GM12878 (cell line): Measurements from ENCODE around the gene CRYL1. TPM values are rescaled to one million over a fixed set of nuclear protein-coding genes. Genes with fewer than 3 reads are reported as not detected.

Experiments
- ATAC-seq: fragments of 200-7000 bp; cut with Tn5 transposase; 3 replicates; pipeline ENCODE4 v1.9.1; 2020; ENCODE audit warnings: mild to moderate bottlenecking, moderate library complexity
- BruUV-seq: library from RNA; stranded (reverse); fragments of 400-500 nt; replicated peaks from 2 replicates; lab custom pipeline; 2021; lab: Mats Ljungman, UMichigan
- CTCF ChIA-PET: fragments of 300-600 bp; sonication (Branson Sonifier 250); formaldehyde crosslinking; extraction: SDS; loops from one replicate; lab custom pipeline; 2021; ENCODE audit warnings: inconsistent platforms; lab: Yijun Ruan, JAX
- POLR2A ChIA-PET: fragments of 350-600 bp; formaldehyde crosslinking; extraction: SDS; loops from one replicate; lab custom pipeline; 2021; ENCODE audit warnings: inconsistent platforms; lab: Charles Lee
- RAD21 ChIA-PET: fragments of 300-600 bp; sonication (Branson Sonifier 250); formaldehyde crosslinking; loops from one replicate; lab custom pipeline; 2023; ENCODE audit warnings: antibody characterized with exemption; ENCODE audit not compliant: unreplicated experiment; lab: Charles Lee
- SMC1A ChIA-PET: fragments of 300-600 bp; sonication (Branson Sonifier 250); formaldehyde crosslinking; loops from one replicate; lab custom pipeline; 2023; ENCODE audit not compliant: unreplicated experiment, uncharacterized antibody; lab: Charles Lee
- DNase-seq: peaks from one replicate; pipeline ENCODE4 v3.0.0-alpha.2; 2011; ENCODE audit warnings: low read depth, low spot score
- FAIRE-seq: peaks from 3 replicates; lab custom pipeline; 2011; peaks lifted over from hg19 to GRCh38; lab: Jason Lieb, UNC
- H2AFZ ChIP-seq: 2 replicates; pipeline ENCODE4 v1.6.0; 2011; ENCODE audit warnings: low read depth, low read length, control low read depth; ENCODE audit not compliant: control insufficient read depth
- H3K27ac ChIP-seq: 2 replicates; pipeline ENCODE4 v1.5.1; 2011; ENCODE audit warnings: control low read depth; ENCODE audit not compliant: control insufficient read depth, insufficient read depth
- H3K27me3 ChIP-seq, 2 experiments: replicated peaks in 1 of 2; 2 replicates each; pipeline versions ENCODE4 v1.6.0 to v1.6.1; 2011; ENCODE audit warnings: low read length in 1 of 2; ENCODE audit not compliant: control insufficient read depth in 2 of 2, insufficient read depth in 2 of 2
- H3K36me3 ChIP-seq, 2 experiments: 2 replicates each; pipeline ENCODE4 v1.5.1; 2011; ENCODE audit warnings: low read length in 1 of 2; ENCODE audit not compliant: control insufficient read depth in 2 of 2, insufficient read depth in 2 of 2
- H3K4me1 ChIP-seq: 2 replicates; pipeline ENCODE4 v1.6.1; 2011; ENCODE audit warnings: mild to moderate bottlenecking, low read length, moderate library complexity, mixed read lengths; ENCODE audit not compliant: control insufficient read depth, insufficient read depth
- H3K4me2 ChIP-seq: 2 replicates; pipeline ENCODE4 v1.6.0; 2011; ENCODE audit warnings: control low read depth; ENCODE audit not compliant: control insufficient read depth, insufficient read depth
- H3K4me3 ChIP-seq: fragments of 200-600 bp; sonication (generic); 2 replicates; pipeline ENCODE4 v1.5.1; 2016
- H3K79me2 ChIP-seq: 2 replicates; pipeline ENCODE4 v1.6.0; 2011; ENCODE audit warnings: low read length; ENCODE audit not compliant: control insufficient read depth, insufficient read depth
- H3K9ac ChIP-seq: 2 replicates; pipeline ENCODE4 v1.8.0; 2011; ENCODE audit warnings: low read length, control low read depth, mixed read lengths; ENCODE audit not compliant: control insufficient read depth, insufficient read depth
- H3K9me3 ChIP-seq: replicated peaks from 3 replicates; pipeline ENCODE4 v1.5.1; 2011; ENCODE audit warnings: mild to moderate bottlenecking, low read length; ENCODE audit not compliant: control insufficient read depth, insufficient read depth
- H4K20me1 ChIP-seq: 2 replicates; pipeline ENCODE4 v1.6.0; 2011; ENCODE audit not compliant: control insufficient read depth, insufficient read depth
- ATF7 ChIP-seq: fragments of 450-650 bp; IDR thresholded peaks from 2 replicates; pipeline ENCODE4 v1.6.1; 2016; ENCODE audit warnings: low read depth, mild to moderate bottlenecking
- BACH1 ChIP-seq: fragments of 450-650 bp; IDR thresholded peaks from 2 replicates; pipeline ENCODE4 v1.6.1; 2017; ENCODE audit warnings: mild to moderate bottlenecking, borderline replicate concordance
- KAT2A ChIP-seq: conservative IDR thresholded peaks from 2 replicates; pipeline ENCODE4 v1.6.1; 2011; ENCODE audit warnings: low read depth, low read length; ENCODE audit not compliant: control insufficient read depth
- MTA2 ChIP-seq: fragments of 450-650 bp; IDR thresholded peaks from 2 replicates; pipeline ENCODE4 v1.6.1; 2016; ENCODE audit warnings: low read depth, mild to moderate bottlenecking, moderate library complexity
- NR2F1 ChIP-seq: fragments of 450-650 bp; conservative IDR thresholded peaks from 2 replicates; pipeline ENCODE4 v1.6.1; 2017; ENCODE audit warnings: mild to moderate bottlenecking
- POLR2AphosphoS2 ChIP-seq: IDR thresholded peaks from 2 replicates; pipeline ENCODE4 v1.6.1; 2011; ENCODE audit warnings: low read depth, mild to moderate bottlenecking, low read length, improper control_type of control experiment, moderate library complexity
- RUNX3 ChIP-seq: IDR thresholded peaks from 2 replicates; pipeline ENCODE4 v1.6.1; 2012; ENCODE audit warnings: low read length, inconsistent platforms
- TCF12 ChIP-seq: IDR thresholded peaks from 2 replicates; pipeline ENCODE4 v1.6.1; 2011; ENCODE audit warnings: low read depth, mild to moderate bottlenecking, low read length
- YBX1 ChIP-seq: fragments of 450-650 bp; IDR thresholded peaks from 2 replicates; pipeline ENCODE4 v1.6.1; 2016; ENCODE audit warnings: antibody characterized with exemption
- ZBED1 ChIP-seq: IDR thresholded peaks from 2 replicates; pipeline ENCODE4 v1.6.1; 2016; ENCODE audit warnings: borderline replicate concordance
- ZNF207 ChIP-seq: fragments of 450-650 bp; IDR thresholded peaks from 2 replicates; pipeline ENCODE4 v1.6.1; 2014; ENCODE audit warnings: antibody characterized with exemption, mild to moderate bottlenecking, borderline replicate concordance
- WGBS: methylation state at CpG from one replicate; pipeline ENCODE4 v1.1.6; 2016; ENCODE audit warnings: low lambda C conversion rate; ENCODE audit not compliant: insufficient replicate concordance, insufficient coverage; ENCODE audit errors: missing lambda C conversion rate; 5-methylcytosine and 5-hydroxymethylcytosine counted together
- in situ Hi-C: fragments of 300-500 bp; cut with MboI; formaldehyde crosslinking; loops from 9 replicates; pipeline ENCODE4 v1.14.3; 2018; ENCODE audit warnings: mixed read lengths
- intact Hi-C: fragments of 100-400 bp; cut with micrococcal nuclease; formaldehyde crosslinking; loops from one replicate; pipeline ENCODE4 v1.14.2; 2022; ENCODE audit not compliant: unreplicated experiment
- polyA plus RNA-seq, 11 experiments: library from polyadenylated mRNA; depleted of rRNA in 4 of 11; unstranded in 6 of 11; stranded (reverse) in 5 of 11; fragments of >200 nt; fragmentation: Nextera tagmentation in 4 of 11; fragmentation: Illumina TruSeq in 1 of 11; extraction: Ambion mirVana in 4 of 11; extraction: Trizol in 1 of 11; gene quantifications; 1 replicate in 1 of 11; 2 replicates in 10 of 11; pipeline versions ENCODE4 v1.2.1 to v1.2.3, GENCODE V29; 2011 to 2016; ENCODE audit warnings: inconsistent platforms in 2 of 11, missing spikeins in 2 of 11, low read depth in 1 of 11
- total RNA-seq, 4 experiments: library from RNA; depleted of rRNA in 3 of 4; stranded (reverse); fragments of >200 nt in 3 of 4; fragmentation: Illumina TruSeq in 1 of 4; extraction: Trizol in 1 of 4; gene quantifications; 2 replicates each; pipeline versions ENCODE4 v1.2.1 to v1.2.3, GENCODE V29; 2013 to 2021
- TF ChIP-seq, protein P1 (sequence below): IDR thresholded peaks from 2 replicates; pipeline ENCODE4 v1.6.1; 2012; ENCODE audit warnings: mild to moderate bottlenecking, low read depth, low read length

CRYL1 gene
- total and polyA plus RNA-seq, 10 of the 15 experiments (the other 5 are each of a cell fraction or from before 2014, with no cell fraction given): 5.5 to 36.7 (median 12.2) TPM

DNA sequence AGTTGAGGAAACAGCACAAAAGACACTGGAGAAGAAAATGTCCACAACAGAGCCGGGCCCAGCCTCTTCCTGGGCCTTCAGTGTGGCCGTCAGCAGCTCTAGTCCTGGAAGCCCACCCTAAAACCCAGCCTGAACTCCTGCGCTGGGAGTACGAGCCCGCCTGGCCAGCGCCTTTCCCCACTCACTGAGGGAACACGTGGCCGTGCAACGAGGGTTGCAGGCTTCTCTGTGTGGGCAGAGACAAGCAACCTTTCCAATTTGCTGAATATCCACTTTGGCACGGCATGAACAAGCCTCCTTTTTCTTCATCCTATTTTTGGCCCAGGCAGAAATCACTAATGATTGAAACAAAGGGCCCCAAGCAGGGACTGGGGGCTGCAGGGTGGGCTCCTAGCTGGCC, 89.2 kb downstream of the CRYL1 start:
- ATAC-seq (no peak), FAIRE-seq (no peak), DNase-seq (no peak)
- intact Hi-C loops (no loop called here), in situ Hi-C loops (no loop called here)
- WGBS: 78% methylated on average over 10 of the region's 10 CpGs
- no peak overlapping the region for H3K4me2 ChIP-seq
- POLR2A ChIA-PET: interaction anchor here (0.5 kb wide), 1 partner anchor 476 kb away, joined by 3 read pairs; no protein-coding TSS in a partner anchor
- H3K79me2 ChIP-seq: no peaks in the 10 kb centered on the region
- H3K4me3 ChIP-seq: no peak overlapping the region
- no peaks in the 10 kb centered on the region; the same call in 2 of the 3 replicates for H3K9me3 ChIP-seq
- no peak overlapping the region for H3K27ac ChIP-seq
- no peak for TF ChIP-seq ATF7
- TF ChIP-seq TCF12: no peak
- no peak for TF ChIP-seq POLR2AphosphoS2
- TF ChIP-seq RUNX3: no peak
- no peak for TF ChIP-seq MTA2
- TF ChIP-seq, protein P1, sequence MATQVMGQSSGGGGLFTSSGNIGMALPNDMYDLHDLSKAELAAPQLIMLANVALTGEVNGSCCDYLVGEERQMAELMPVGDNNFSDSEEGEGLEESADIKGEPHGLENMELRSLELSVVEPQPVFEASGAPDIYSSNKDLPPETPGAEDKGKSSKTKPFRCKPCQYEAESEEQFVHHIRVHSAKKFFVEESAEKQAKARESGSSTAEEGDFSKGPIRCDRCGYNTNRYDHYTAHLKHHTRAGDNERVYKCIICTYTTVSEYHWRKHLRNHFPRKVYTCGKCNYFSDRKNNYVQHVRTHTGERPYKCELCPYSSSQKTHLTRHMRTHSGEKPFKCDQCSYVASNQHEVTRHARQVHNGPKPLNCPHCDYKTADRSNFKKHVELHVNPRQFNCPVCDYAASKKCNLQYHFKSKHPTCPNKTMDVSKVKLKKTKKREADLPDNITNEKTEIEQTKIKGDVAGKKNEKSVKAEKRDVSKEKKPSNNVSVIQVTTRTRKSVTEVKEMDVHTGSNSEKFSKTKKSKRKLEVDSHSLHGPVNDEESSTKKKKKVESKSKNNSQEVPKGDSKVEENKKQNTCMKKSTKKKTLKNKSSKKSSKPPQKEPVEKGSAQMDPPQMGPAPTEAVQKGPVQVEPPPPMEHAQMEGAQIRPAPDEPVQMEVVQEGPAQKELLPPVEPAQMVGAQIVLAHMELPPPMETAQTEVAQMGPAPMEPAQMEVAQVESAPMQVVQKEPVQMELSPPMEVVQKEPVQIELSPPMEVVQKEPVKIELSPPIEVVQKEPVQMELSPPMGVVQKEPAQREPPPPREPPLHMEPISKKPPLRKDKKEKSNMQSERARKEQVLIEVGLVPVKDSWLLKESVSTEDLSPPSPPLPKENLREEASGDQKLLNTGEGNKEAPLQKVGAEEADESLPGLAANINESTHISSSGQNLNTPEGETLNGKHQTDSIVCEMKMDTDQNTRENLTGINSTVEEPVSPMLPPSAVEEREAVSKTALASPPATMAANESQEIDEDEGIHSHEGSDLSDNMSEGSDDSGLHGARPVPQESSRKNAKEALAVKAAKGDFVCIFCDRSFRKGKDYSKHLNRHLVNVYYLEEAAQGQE: no peak
- TF ChIP-seq BACH1: no peak
- TF ChIP-seq ZNF207: no peak
- no peak for TF ChIP-seq ZBED1
- no peak for TF ChIP-seq NR2F1
- no peak for TF ChIP-seq KAT2A
- TF ChIP-seq YBX1: no peak
- no peaks in the 10 kb centered on the region for H3K27me3 ChIP-seq
- CTCF ChIA-PET: interaction anchor here (0.6 kb wide), 1 partner anchor 10 kb away, joined by 3 read pairs; no protein-coding TSS in a partner anchor
- H2AFZ ChIP-seq: no peak overlapping the region
- SMC1A ChIA-PET: no interaction called here
- H3K36me3 ChIP-seq: no peaks in the 10 kb centered on the region
- RAD21 ChIA-PET: no interaction called here
- no peaks in the 10 kb centered on the region for H4K20me1 ChIP-seq
- BruUV-seq: no TSS peak
- H3K9ac ChIP-seq: no peak overlapping the region
- no peaks in the 10 kb centered on the region for H3K4me1 ChIP-seq
